HG03045 (cell line): ENCODE results near the gene MAML1.

Experiments
- ATAC-seq: cut with Tn5 transposase; IDR thresholded peaks from one replicate; pipeline ENCODE4 v1.9.1; 2021; ENCODE audit warnings: mild to moderate bottlenecking, moderate library complexity; ENCODE audit not compliant: unreplicated experiment

The MAML1 gene

DNA sequence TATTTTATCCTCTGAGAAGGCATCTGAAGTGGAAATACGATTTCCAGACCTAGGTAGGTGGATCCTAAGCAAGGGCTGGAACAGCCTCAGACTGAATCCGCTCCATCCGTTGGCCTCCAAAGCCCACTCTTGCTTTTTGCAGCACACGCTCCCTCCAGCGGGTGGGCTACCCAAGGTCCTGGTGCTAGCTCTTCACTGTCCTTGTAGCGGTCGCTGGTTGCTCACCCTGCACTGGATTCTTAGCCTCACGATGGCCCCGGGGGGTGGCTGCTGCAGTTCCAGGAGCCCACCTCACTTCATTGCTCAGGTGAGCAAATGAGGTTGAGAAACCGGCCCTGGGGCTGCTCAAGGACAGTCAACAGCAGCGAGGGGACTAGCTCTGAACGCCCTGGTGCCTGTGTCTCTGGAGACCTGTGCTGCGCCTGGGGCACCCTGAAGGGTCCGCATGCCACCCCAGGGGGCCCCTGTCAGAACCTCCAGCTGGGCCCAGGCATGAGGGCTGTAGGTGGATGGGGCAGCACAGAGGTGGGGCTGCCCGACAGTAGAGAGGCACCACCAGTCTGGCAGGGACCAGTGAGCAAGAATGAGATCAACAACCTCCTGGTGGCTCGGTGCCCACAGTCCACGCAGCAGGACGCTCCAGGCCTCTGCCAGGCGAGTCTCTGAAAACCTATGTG is 69.7 kb downstream of the MAML1 start:
- no peak for ATAC-seq

GRCh38 chr5:179802950-179803562 is 70.4 kb downstream of the MAML1 start:
- ATAC-seq = no peak

DNA sequence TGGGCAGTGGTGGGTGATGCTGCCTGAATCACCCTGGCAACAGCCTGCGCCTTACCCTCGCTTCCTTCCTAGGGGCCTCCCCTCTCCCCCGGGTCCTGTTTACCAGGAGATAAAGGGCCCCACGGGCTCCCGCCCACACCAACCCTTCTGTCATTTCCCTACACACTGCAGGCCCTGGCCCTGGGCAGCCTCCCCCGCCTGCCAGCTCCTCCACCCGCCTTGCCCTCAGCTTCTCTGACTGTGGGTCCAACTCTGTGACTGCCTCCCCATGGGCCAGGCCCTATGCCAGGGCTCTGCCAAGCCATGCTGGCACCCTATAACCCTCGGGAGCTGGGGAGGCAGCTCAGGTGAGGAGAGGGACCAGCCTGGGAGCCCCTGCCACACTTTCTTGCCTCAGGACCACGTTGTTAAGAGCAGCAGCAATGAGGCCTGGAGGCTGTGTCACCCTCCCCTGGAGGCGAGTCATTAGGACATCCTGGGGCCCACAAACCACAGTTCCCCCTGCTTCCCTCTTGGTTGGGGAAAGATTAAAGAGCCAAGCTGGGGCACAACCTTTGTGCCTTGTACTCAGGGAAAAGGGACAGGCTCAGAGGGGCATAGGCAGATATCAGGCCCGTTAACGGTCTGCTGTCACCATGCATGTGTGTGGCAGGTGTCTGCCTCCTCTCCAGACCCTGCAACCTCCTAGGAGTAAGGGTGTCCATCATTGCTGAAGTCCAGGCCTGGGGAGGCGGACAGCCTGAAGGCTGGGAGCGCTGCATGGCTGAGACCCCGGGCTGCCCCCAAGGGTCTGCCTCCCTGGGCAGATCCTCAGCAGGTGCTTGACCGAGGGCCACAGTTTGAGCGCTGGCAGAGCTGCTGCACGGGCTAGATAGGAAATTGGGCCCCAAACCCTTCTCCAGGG is 71.3 kb downstream of the MAML1 start:
- ATAC-seq = no peak

- ATAC-seq = no peak
These were observed 71.9 kb downstream of the MAML1 start for GRCh38 chr5:179804555-179804947.

DNA sequence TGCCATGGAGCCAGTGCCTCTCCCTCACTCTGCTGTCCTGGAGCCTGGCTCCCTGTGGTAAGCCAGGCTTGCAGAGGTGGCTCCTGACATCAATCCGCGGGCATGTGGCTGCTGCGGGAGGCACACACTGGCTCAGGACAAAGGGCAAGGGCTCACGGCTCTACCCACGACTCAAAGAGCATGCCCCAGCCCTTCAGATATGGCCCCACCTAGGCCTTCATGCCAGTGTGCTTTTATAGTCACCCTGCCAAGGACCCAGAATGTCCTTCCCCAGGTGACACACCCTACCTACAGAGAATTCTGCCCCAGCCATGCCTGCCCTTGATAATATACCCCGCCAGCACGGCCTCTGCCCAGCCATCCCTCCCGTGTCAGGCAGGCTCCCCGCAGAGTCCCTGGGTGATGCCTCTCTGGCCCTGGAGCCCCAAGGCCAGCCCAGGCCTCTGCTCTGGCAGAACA is 72.5 kb downstream of the MAML1 start:
- no peak for ATAC-seq

DNA sequence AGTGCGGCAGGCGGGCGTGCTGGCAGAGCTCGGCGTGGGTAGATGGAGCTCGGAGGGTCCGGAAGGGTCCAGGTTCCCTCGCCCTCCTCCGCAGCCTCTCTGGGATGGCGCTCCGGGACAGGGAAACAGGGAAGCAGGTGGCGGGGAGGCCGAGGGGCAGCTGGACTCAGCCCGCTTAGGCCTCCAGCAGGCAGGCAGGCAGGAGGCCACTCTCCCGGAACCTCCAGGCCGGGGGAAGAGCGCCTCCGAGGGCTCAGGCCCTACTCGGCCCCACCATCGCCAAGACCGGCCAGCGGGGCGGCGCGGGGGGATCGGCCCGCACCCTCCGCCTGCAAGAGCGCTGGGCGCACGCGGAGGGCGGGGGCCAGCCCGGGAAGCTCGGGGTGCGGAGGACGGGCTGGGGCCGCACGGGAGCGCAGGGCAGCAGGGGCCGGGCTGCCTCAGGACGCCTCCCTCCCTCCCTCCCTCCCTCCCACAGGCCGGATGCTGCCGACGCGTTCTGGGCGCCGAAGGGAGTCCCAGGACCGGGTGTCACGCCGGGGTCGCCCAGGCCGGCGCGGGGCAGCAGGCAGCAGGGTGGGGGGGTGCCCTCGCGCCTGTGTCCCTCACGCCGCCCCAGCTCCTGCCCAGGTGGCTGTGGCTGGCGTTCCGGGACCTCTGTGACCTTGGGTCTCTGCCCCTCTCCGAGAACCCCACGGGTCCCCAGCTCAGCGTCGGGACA is 73.1 kb downstream of the MAML1 start:
- ATAC-seq = peak; percentile 23

GRCh38 chr5:179806250-179807048 is 73.8 kb downstream of the MAML1 start, which contains the start of gene MGAT4B:
MGAT4B (minus strand) TSS chr5:179806866; CDS start chr5:179806583, 283 bp downstream.
- peak; percentile 75 for ATAC-seq

- no peak for ATAC-seq
These were observed 79.7 kb downstream of the MAML1 start for GRCh38 chr5:179812135-179812825.

GRCh38 chr5:179812997-179813607 is 80.5 kb downstream of the MAML1 start:
- no peak for ATAC-seq

DNA sequence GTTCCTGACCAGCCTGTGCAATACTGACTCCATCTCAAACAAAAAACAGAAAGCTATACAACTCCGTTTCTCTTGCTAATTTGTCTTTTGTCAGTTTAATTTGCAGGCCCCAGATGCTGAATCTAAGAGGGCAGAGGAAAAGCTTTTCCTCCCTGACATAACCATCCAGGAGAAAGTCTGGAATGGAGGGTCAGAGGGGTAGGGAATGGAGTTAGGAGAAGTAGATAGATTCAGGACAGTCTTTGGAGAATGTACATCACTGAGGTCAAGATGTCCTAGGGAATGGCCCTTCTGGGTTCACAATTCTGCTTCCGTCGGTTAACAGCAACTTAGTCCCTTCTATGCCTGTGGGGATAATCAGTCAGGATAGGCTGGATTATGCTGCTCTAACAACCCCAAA is 81.5 kb downstream of the MAML1 start:
- ATAC-seq = no peak

- ATAC-seq = no peak
These were observed 83.0 kb downstream of the MAML1 start for GRCh38 chr5:179815491-179816249.

DNA sequence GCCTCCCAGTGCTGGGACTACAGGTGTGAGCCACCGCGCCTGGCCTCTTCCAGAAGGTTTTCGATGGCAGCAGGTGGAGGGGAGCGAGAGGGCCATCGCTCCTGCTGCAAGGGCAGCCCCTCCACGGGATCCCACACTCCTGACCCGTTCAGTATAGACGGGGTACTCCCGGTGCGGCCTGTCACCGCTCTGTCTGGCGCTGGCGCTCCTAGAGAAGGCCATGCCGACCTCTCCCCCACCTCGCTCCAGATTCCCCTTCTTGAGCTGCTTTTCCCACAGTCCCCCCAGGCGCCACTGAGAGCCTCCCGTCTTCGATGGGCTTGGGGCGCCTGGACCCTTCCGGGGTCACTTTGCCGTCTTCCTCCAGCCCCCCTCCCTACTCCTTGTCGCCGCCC is 83.8 kb downstream of the MAML1 start:
- no peak for ATAC-seq

DNA sequence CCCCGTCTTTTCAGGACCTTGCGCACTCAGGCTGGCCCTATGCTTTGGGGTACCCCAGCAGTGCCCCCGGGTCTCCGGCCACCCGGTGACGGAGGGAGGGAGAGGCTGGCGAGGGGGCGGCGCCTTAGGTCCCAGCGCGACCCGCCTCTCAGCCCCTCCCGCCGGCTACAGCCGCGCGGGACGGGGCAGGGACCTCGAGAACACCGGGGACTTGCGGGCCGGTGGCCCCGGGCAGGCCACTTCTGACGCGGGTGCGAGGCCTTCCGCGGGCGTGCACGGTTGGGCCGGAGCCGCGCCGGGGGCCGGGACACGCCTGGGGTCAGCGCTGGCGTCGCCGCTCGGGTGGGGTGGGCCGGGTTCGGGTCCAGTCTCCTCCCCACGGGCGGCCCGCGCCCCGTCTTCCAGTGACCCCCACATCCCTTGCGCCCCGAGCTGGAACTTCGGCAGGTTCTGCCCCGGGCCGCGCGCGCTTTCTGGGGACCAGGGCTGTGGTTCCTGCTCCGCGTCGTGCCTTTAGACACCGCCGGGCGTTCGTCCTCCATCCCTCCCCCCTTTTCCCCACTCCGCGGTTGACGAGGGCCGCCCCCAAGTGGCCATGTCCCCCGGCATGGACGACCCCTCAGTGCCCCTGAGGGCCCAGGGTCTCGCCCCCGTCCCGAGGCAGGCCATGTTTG is 84.3 kb downstream of the MAML1 start:
- no peak for ATAC-seq

DNA sequence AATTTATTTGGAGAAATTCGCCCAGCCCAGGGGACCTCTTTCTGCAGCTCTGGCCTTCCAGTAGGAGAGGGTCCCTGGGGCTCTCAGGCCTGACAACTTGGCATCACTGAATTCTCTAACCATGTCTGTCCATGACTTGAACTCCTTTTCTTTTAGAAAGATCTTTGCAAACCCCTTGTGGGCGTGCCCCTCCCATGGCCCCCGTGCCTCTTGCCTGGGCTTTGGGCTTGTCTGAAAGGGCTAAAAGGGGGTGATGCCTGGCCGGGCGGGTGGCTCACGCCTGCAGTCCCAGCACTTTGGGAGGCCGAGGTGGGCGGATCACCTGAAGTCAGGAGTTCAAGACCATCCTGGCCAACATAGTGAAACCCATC is 84.8 kb downstream of the MAML1 start:
- no peak for ATAC-seq

DNA sequence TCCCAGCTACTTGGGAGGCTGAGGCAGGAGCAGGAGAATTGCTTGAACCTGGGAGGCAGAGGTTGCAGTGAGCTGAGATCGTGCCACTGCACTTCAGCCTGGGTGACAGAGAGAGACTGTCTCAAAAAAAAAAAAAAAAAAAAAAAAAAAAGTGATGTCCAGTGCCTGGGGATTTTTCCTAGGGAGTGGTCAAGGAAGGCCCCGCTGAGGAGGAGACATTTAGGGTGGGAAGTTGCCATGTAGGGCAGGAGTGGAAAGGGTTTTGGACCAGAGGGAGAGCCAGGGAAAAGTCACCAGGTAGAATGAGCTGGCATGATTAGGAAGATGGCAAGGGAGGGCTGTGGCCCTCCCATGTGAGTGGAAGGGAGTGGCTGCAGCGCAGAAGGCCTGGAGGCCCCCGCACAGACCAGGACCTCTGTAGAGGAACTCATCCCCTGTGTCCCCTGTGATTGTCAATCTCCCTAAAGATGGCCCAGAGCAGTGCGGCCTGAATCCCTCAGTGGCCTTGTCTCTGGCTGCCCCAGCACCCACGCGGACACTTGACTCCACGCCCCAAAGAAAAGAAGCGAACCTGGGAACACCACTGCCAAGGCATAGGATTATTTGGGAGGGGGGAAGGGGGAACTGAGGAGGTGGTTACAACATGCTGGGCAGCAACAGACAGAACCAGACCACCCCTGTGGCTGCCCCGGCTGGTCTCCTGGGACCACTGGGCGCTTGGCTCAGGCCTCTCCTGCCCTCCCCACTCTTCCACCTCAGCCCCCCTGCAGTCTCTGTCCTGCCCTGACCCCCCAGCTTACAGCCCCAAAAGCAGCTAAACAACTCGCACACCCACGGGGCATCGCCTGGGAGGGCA is 85.5 kb downstream of the MAML1 start:
- ATAC-seq = no peak

DNA sequence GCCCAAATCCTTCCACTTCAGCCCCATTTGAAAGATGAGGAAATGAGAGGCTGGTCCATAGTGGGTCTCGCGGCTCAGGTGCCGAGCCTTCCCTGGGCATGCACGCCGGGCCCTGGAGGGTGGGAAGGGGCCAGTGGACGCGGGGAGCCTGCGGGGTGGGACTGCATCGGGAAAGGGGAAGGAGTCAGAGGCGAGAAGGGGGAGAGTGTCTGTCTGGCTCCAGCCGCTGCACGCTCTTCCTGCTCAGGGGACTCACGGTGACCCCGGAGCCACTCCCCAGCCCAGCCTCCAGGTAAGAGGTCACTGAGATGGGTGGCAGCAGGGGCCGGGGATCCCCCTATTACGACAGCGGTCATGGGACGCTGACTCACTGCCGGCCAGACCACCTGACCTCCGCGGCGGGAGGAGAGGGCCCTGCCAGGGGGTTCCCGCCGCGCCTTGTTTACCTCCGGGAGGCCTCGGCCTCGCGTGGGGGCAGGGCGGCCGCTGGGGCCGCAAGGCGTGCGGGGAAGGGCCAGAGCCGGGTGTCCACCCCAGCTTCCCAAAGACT is 86.2 kb downstream of the MAML1 start:
- peak; percentile 61 for ATAC-seq
